ENCODE measurements around the gene RCAN2. TPM values are rescaled to one million over a fixed set of nuclear protein-coding genes. Genes with fewer than 3 reads are reported as not detected.

RCAN2 gene
- total and polyA plus RNA-seq, 2 experiments from 2014 or later: 6.0 to 9.3 TPM

- H3K4me2 ChIP-seq: no peak overlapping the region
- no peaks in the 10 kb centered on the region for H3K79me2 ChIP-seq (replicated peaks; ENCODE audit: insufficient read depth)
- no peak overlapping the region for H3K27ac ChIP-seq (ENCODE audit: low read depth)
- TF ChIP-seq EZH2phosphoT487 (IDR thresholded peaks at IDR 0.05; ENCODE audit: unreplicated experiment): no peak
- no peak for TF ChIP-seq CREB1 (CRISPR knock-in tag; IDR thresholded peaks at IDR 0.05; ENCODE audit: low read depth)
- no peak for TF ChIP-seq ZNF114 (CRISPR knock-in tag; IDR thresholded peaks at IDR 0.05)
- TF ChIP-seq ETS1 (IDR thresholded peaks at IDR 0.05): no peak
- TF ChIP-seq NANOG (IDR thresholded peaks at IDR 0.05; ENCODE audit: borderline replicate concordance): no peak
- TF ChIP-seq REST (IDR thresholded peaks at IDR 0.05; ENCODE audit: unreplicated experiment): no peak
- no peak for ATAC-seq
- no peak overlapping the region for H3K4me3 ChIP-seq
- H3F3A ChIP-seq (replicated peaks; ENCODE audit: low read depth): no peaks in the 10 kb centered on the region
- no peaks in the 10 kb centered on the region for H3K4me1 Mint-ChIP-seq
- H3K4me1 ChIP-seq (ENCODE audit: insufficient read depth): no peaks in the 10 kb centered on the region
- H3K27me3 ChIP-seq (ENCODE audit: insufficient read depth): no peaks in the 10 kb centered on the region
- no peaks in the 10 kb centered on the region for H3K9me3 Mint-ChIP-seq
- H3K4me3 Mint-ChIP-seq: no peak overlapping the region
- no peaks in the 10 kb centered on the region for H3K9me2 ChIP-seq (ENCODE audit: insufficient read depth)
- no peaks in the 10 kb centered on the region for H3K36me3 Mint-ChIP-seq (ENCODE audit: low read depth)
- H3K27ac Mint-ChIP-seq: no peak overlapping the region
- H3K36me3 ChIP-seq (ENCODE audit: insufficient read depth): no peaks in the 10 kb centered on the region
- H2AFZ ChIP-seq: no peak overlapping the region
- DNase-seq (ENCODE audit: low spot score): no peak
- H3K27me3 Mint-ChIP-seq (ENCODE audit: insufficient read depth, low read depth, poor library complexity): no peaks in the 10 kb centered on the region
- H4K20me1 ChIP-seq (replicated peaks; ENCODE audit: insufficient read depth): peaks cover 3% of the 10 kb centered on the region; the same call in 1 of the 2 replicates
These were observed 211.4 kb downstream of the RCAN2 start for GRCh38 chr6:46279874-46280273.

GRCh38 chr6:46276576-46277142, 214.6 kb downstream of the RCAN2 start:
- no peak overlapping the region for H2AFZ ChIP-seq
- Mint-ChIP-seq H3K27ac (no peak overlapping the region), H3K36me3 (ENCODE audit: low read depth) (no peaks in the 10 kb centered on the region), H3K9me3 (no peaks in the 10 kb centered on the region), H3K4me1 (no peaks in the 10 kb centered on the region), H3K27me3 (ENCODE audit: insufficient read depth, low read depth, poor library complexity) (no peaks in the 10 kb centered on the region), H3K4me3 (no peak overlapping the region)
- no peak overlapping the region for H3K4me3 ChIP-seq
- H4K20me1 ChIP-seq (replicated peaks; ENCODE audit: insufficient read depth): peaks cover 3% of the 10 kb centered on the region; the same call in 1 of the 2 replicates
- H3K27me3 ChIP-seq (ENCODE audit: insufficient read depth): no peaks in the 10 kb centered on the region
- no peaks in the 10 kb centered on the region for H3K36me3 ChIP-seq (ENCODE audit: insufficient read depth)
- H3K4me1 ChIP-seq (ENCODE audit: insufficient read depth): no peaks in the 10 kb centered on the region
- no peak overlapping the region for H3K4me2 ChIP-seq
- H3F3A ChIP-seq (replicated peaks; ENCODE audit: low read depth): no peaks in the 10 kb centered on the region
- no peak for DNase-seq (ENCODE audit: low spot score)
- no peak for ATAC-seq
- H3K27ac ChIP-seq (ENCODE audit: low read depth): no peak overlapping the region
- H3K79me2 ChIP-seq (replicated peaks; ENCODE audit: insufficient read depth): no peaks in the 10 kb centered on the region
- no peaks in the 10 kb centered on the region for H3K9me2 ChIP-seq (ENCODE audit: insufficient read depth)
- TF ChIP-seq STAT1 (IDR thresholded peaks at IDR 0.05; ENCODE audit: unreplicated experiment): no peak
- no peak for TF ChIP-seq ETS1 (IDR thresholded peaks at IDR 0.05)
- no peak for TF ChIP-seq JUNB (IDR thresholded peaks at IDR 0.05; ENCODE audit: unreplicated experiment)
- no peak for TF ChIP-seq POLR2AphosphoS5 (IDR thresholded peaks at IDR 0.05; ENCODE audit: low read depth)
- TF ChIP-seq REST (IDR thresholded peaks at IDR 0.05; ENCODE audit: unreplicated experiment): no peak
- TF ChIP-seq, protein P1, sequence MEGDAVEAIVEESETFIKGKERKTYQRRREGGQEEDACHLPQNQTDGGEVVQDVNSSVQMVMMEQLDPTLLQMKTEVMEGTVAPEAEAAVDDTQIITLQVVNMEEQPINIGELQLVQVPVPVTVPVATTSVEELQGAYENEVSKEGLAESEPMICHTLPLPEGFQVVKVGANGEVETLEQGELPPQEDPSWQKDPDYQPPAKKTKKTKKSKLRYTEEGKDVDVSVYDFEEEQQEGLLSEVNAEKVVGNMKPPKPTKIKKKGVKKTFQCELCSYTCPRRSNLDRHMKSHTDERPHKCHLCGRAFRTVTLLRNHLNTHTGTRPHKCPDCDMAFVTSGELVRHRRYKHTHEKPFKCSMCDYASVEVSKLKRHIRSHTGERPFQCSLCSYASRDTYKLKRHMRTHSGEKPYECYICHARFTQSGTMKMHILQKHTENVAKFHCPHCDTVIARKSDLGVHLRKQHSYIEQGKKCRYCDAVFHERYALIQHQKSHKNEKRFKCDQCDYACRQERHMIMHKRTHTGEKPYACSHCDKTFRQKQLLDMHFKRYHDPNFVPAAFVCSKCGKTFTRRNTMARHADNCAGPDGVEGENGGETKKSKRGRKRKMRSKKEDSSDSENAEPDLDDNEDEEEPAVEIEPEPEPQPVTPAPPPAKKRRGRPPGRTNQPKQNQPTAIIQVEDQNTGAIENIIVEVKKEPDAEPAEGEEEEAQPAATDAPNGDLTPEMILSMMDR (conservative IDR thresholded peaks at IDR 0.05; ENCODE audit: low read depth in 2 of 2): no peak
